Suprapubic skin (tissue), 4 donors: ENCODE results near the gene AMBRA1.

Experiments
- CTCF ChIP-seq, 2 donors: fragments of 200-600 bp in 1 of 2; fragments of 450-650 bp in 1 of 2; sonication (generic) in 1 of 2; IDR thresholded peaks; one replicate each; pipeline ENCODE4 v1.5.1; 2016 to 2019; ENCODE audit warnings: antibody characterized with exemption in 2 of 2, mild to moderate bottlenecking in 1 of 2, moderate library complexity in 1 of 2
- EP300 ChIP-seq: sonication (generic); formaldehyde crosslinking; IDR thresholded peaks from one replicate; pipeline ENCODE4 v1.6.1; 2017; ENCODE audit warnings: antibody characterized with exemption
- POLR2A ChIP-seq, 2 donors: fragments of 450-650 bp; IDR thresholded peaks; one replicate each; pipeline ENCODE4 v1.6.1; 2017; ENCODE audit warnings: antibody characterized with exemption in 2 of 2, mild to moderate bottlenecking in 2 of 2, moderate library complexity in 2 of 2
- POLR2AphosphoS5 ChIP-seq, 3 donors: sonication (generic); formaldehyde crosslinking; IDR thresholded peaks; one replicate each; pipeline ENCODE4 v1.6.1; 2017; ENCODE audit warnings: antibody characterized with exemption in 3 of 3

- no peak for TF ChIP-seq CTCF (IDR thresholded peaks at IDR 0.05)
- TF ChIP-seq POLR2A (IDR thresholded peaks at IDR 0.05), result no peak
- no peak for TF ChIP-seq POLR2AphosphoS5 (IDR thresholded peaks at IDR 0.05)
- TF ChIP-seq EP300, result no peak
Measured at GRCh38 chr11:46564459-46564858, 29.4 kb downstream of the AMBRA1 start.
